ENCODE measurements around the gene VIP.
A peak's percentile ranks its signal among the peaks of the same experiment; 100 is the strongest.

Gene VIP

DNA sequence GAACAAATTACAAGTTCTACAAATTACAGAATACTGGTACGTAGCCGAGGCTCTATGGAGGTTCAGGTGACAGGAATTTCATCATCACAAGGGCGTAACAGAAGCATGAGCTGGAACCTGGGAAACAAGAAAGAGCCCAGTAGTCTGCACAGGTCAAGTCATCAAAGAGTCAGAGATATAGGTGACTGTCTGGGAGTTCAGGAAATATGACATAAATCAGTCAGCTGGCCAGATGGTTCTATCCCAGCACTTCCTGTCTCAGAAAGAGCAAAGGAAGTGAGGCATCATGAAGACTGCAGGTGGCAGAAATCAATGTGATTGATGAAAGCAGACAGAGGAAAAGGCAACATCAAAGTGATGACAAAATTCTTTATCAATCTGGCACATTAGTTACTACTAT lies 29.6 kb upstream of the VIP start:
- DNase-seq = no peak
- no peak overlapping the region for H3K4me3 ChIP-seq (ENCODE audit: low read depth, low read length)

GRCh38 chr6:152721956-152722355 lies 28.6 kb upstream of the VIP start:
- Histone ChIP-seq H3K4me3 (ENCODE audit: low read depth, low read length) (no peak overlapping the region), H3K27me3 (no peaks in the 10 kb centered on the region), H3K36me3 (no peaks in the 10 kb centered on the region), H3K9me3 (no peaks in the 10 kb centered on the region), H3K4me1 (no peaks in the 10 kb centered on the region)
- DNase-seq = no peak
- TF ChIP-seq, protein P1, sequence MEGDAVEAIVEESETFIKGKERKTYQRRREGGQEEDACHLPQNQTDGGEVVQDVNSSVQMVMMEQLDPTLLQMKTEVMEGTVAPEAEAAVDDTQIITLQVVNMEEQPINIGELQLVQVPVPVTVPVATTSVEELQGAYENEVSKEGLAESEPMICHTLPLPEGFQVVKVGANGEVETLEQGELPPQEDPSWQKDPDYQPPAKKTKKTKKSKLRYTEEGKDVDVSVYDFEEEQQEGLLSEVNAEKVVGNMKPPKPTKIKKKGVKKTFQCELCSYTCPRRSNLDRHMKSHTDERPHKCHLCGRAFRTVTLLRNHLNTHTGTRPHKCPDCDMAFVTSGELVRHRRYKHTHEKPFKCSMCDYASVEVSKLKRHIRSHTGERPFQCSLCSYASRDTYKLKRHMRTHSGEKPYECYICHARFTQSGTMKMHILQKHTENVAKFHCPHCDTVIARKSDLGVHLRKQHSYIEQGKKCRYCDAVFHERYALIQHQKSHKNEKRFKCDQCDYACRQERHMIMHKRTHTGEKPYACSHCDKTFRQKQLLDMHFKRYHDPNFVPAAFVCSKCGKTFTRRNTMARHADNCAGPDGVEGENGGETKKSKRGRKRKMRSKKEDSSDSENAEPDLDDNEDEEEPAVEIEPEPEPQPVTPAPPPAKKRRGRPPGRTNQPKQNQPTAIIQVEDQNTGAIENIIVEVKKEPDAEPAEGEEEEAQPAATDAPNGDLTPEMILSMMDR (IDR thresholded peaks at IDR 0.05; ENCODE audit: low read depth, low read length) = no peak

More for the DNA sequence above, 29.6 kb upstream of the VIP start:
- TF ChIP-seq, protein P1 (IDR thresholded peaks at IDR 0.05; ENCODE audit: low read depth, low read length) = no peak
- Histone ChIP-seq H3K27me3 (no peaks in the 10 kb centered on the region), H3K9me3 (no peaks in the 10 kb centered on the region), H3K4me1 (no peaks in the 10 kb centered on the region), H3K36me3 (no peaks in the 10 kb centered on the region)

DNA sequence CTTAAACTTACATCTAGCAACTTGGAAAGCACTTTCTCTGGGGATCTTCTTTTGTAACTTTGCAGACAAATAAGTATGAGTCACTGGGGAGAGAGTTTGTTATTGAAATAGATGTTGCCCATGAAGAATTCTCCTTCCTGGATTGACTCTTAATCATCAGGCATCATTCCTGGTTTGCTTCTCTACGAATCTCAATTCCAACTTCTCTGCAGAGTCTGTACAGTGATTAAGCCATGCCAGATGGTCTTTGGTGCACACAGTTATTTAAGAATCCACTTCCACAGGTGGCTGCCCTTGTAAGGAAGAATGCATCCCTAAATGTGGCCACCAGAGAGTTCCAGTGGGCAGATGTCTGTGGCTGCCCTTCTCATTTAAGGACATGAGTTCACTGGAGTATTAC lies 27.2 kb upstream of the VIP start:
- no peak overlapping the region for H3K4me3 ChIP-seq (ENCODE audit: low read depth, low read length)
- no peaks in the 10 kb centered on the region for H3K27me3 ChIP-seq
- TF ChIP-seq, protein P1 (IDR thresholded peaks at IDR 0.05; ENCODE audit: low read depth, low read length) = no peak
- H3K9me3 ChIP-seq = no peaks in the 10 kb centered on the region
- no peak for DNase-seq
- H3K4me1 ChIP-seq = no peaks in the 10 kb centered on the region
- H3K36me3 ChIP-seq = no peaks in the 10 kb centered on the region

GRCh38 chr6:152726313-152726712 lies 24.3 kb upstream of the VIP start:
- TF ChIP-seq, protein P1 (IDR thresholded peaks at IDR 0.05; ENCODE audit: low read depth, low read length) = no peak
- no peak overlapping the region for H3K4me3 ChIP-seq (ENCODE audit: low read depth, low read length)

DNA sequence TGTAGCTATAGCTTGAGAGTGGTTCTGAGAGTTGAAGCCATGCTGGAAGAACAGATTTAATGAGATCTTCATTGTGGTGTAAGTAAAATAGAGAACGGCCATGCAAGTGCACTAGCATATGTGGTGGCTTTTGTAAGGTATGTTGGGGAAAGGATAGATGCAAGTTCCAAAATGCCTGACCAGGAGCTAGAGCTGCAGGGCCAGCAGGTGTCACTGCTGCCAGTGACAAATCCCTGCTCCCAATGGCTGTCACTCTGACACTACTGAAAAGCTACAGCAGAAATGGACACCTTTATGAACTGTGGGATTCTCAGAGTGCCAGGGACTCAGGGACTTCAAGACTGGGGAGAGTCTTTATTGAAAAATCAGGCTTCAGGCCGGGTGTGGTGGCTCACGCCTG lies 23.1 kb upstream of the VIP start:
- DNase-seq = peak; percentile 32
- Histone ChIP-seq H3K9me3 (no peaks in the 10 kb centered on the region), H3K4me3 (ENCODE audit: low read depth, low read length) (no peak overlapping the region), H3K27me3 (no peaks in the 10 kb centered on the region), H3K36me3 (no peaks in the 10 kb centered on the region), H3K4me1 (peaks cover 3% of the 10 kb centered on the region; the same call in 1 of the 2 replicates)
- TF ChIP-seq, protein P1 (IDR thresholded peaks at IDR 0.05; ENCODE audit: low read depth, low read length) = peak; percentile 67

More at GRCh38 chr6:152726313-152726712, 24.3 kb upstream of the VIP start:
- no peaks in the 10 kb centered on the region for H3K27me3 ChIP-seq
- H3K9me3 ChIP-seq = no peaks in the 10 kb centered on the region
- H3K4me1 ChIP-seq = peaks cover 3% of the 10 kb centered on the region; the same call in 1 of the 2 replicates
- no peaks in the 10 kb centered on the region for H3K36me3 ChIP-seq
- DNase-seq = no peak

DNA sequence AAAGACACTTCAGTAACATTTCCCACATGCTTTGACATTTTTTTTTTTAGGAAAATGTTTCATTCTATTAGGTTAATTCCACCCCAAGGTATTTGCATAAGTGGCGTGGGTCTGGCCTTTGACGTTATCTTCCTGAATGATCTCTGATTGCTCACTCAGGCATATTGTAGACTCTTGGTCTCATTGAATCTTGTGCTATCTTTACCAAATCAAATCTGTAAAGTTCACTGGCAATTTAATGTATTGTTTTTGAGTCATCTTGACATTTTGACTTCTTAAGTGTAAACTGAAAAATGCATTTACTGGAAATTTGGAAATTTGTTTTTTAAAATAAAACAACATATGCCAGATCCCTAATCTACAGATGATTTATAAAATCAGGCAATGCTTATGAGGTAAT lies 16.0 kb upstream of the VIP start:
- Histone ChIP-seq H3K36me3 (no peaks in the 10 kb centered on the region), H3K4me3 (ENCODE audit: low read depth, low read length) (no peak overlapping the region), H3K4me1 (peaks cover 3% of the 10 kb centered on the region; the same call in 1 of the 2 replicates), H3K27me3 (no peaks in the 10 kb centered on the region), H3K9me3 (no peaks in the 10 kb centered on the region)
- no peak for DNase-seq
- TF ChIP-seq, protein P1 (IDR thresholded peaks at IDR 0.05; ENCODE audit: low read depth, low read length) = no peak

Data from BE2C (cell line).